ENCODE measurements around the gene PDE6A.

GRCh38 chr5:149883550-149883949 lies 61.0 kb downstream of the PDE6A start:
- TF ChIP-seq EZH2 (IDR thresholded peaks at IDR 0.05; ENCODE audit: low read depth) (no peak), CTCF (conservative IDR thresholded peaks at IDR 0.05) (no peak)
